Fibroblast of the aortic adventitia (primary cell): ENCODE results near the gene CNNM2. TPM values are rescaled to one million over a fixed set of nuclear protein-coding genes. Genes with fewer than 3 reads are reported as not detected.

Source experiments
- DNase-seq: peaks from one replicate; pipeline ENCODE4 v3.0.0-alpha.2; 2010; ENCODE audit warnings: low read depth
- H3K4me3 ChIP-seq: 2 replicates; pipeline ENCODE4 v1.5.1; 2011; ENCODE audit warnings: low read depth, mild to moderate bottlenecking, control low read depth, low read length, moderate library complexity
- total RNA-seq: library from RNA; depleted of rRNA; stranded (reverse); fragments of >200 nt; gene quantifications from 2 replicates; pipeline ENCODE4 v1.2.3, GENCODE V29; 2012; ENCODE audit warnings: low replicate concordance
- TF ChIP-seq, protein P1 (sequence below): IDR thresholded peaks from 2 replicates; pipeline ENCODE4 v1.5.1; 2011; ENCODE audit warnings: mild to moderate bottlenecking, low read length, control low read depth, inconsistent platforms; ENCODE audit not compliant: insufficient read depth

Gene CNNM2
- total RNA-seq, 1 donor = 6.1 TPM

DNA sequence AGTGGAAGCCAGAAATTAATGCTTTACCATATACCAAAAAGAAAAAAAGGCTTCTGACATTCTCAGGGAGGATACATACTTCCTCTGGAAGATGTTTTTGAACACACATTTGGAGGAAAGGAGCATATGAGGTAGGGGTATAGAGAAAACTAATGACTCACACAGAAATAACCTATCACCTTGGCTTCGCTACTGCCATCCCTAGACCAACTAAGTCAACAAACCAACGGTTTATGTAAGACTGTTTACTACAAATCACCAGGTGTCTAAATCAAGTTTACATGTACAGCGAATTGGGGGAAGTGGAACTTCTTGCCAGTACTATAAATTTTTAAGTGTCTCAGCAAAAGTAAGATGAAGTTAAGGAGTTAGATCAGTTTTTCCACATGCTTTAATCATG lies 178.0 kb downstream of the CNNM2 start:
- H3K4me3 ChIP-seq = no peak overlapping the region
- DNase-seq = no peak
- TF ChIP-seq, protein P1, sequence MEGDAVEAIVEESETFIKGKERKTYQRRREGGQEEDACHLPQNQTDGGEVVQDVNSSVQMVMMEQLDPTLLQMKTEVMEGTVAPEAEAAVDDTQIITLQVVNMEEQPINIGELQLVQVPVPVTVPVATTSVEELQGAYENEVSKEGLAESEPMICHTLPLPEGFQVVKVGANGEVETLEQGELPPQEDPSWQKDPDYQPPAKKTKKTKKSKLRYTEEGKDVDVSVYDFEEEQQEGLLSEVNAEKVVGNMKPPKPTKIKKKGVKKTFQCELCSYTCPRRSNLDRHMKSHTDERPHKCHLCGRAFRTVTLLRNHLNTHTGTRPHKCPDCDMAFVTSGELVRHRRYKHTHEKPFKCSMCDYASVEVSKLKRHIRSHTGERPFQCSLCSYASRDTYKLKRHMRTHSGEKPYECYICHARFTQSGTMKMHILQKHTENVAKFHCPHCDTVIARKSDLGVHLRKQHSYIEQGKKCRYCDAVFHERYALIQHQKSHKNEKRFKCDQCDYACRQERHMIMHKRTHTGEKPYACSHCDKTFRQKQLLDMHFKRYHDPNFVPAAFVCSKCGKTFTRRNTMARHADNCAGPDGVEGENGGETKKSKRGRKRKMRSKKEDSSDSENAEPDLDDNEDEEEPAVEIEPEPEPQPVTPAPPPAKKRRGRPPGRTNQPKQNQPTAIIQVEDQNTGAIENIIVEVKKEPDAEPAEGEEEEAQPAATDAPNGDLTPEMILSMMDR = no peak

DNA sequence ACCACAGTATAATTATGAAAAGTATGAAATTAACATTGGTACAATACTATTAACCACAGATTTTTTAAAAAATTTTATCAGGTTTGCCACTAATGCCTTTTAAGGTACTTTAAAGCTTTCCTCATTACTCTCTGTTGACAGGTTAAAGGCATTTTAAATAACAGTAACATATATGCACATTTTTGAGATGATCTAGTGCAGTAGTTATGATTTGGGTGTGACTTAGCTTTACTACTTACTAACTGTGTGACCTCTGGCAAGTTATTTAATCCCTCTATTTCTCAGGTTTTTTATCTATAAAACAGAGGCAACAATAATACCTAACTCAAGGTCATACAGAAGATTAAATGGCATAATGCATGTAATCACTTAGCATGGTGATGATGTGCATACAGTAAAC lies 180.1 kb downstream of the CNNM2 start:
- DNase-seq = no peak

DNA sequence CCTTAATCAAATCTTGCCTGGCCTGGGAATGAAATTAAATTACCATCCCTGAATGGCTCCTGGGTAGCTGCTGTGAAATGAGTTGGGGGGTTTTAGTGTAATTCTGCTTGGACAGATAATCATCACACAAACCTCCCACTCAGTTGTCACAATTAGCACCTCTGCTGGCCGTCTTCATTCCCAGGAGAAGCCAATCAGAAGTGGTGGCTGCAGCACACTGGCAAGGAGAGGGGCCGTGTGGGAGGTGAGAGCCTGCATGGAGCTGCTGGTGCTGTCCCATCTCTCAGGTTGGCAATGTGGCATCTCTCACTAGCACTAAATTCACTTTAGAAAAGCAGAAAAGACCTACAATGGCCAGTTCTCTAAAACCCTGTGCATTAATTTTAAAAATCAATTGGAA lies 182.5 kb downstream of the CNNM2 start:
- no peak for DNase-seq
- TF ChIP-seq, protein P1 = no peak
- no peak overlapping the region for H3K4me3 ChIP-seq

More for the DNA sequence above, 180.1 kb downstream of the CNNM2 start:
- TF ChIP-seq, protein P1 = no peak
- no peak overlapping the region for H3K4me3 ChIP-seq

DNA sequence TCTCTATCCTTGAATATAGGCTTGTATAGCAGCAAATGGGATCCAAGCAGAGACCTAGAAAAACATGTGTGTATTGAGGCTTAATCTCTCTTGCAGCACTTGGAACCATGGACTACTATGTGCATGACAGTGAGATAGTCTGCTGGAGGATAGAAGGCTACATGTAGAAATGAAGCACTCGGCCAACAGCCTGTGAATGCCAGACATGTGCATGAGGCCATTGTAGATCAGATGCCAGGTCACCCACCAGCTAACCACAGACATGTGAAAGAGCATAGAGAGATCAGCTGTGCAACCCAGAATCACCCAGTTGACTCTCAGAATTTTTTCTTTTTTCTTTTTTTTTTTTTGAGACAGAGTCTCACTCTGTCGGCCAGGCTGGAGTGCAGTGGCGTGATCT lies 184.1 kb downstream of the CNNM2 start:
- no peak for DNase-seq
- TF ChIP-seq, protein P1 = no peak
- H3K4me3 ChIP-seq = no peak overlapping the region

DNA sequence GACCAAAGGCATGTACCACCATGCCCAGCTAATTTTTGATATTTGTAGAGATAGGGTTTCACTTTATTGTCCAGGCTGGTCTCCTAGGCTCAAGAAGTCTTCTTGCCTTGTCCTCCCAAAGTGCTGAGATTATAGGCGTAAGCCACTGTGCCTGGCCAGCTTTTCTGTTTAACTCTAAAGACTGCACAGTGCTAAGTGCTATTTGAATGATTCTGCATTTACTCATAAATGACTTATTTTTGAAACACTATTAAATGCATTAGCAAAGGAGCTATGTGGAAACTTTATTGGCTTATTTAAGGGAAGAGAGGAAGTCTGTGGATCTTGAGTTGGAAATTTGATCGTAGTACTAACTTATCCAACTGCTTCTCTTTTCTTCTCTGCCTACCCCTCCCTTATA lies 185.9 kb downstream of the CNNM2 start:
- H3K4me3 ChIP-seq = no peak overlapping the region
- TF ChIP-seq, protein P1 = no peak
- no peak for DNase-seq

DNA sequence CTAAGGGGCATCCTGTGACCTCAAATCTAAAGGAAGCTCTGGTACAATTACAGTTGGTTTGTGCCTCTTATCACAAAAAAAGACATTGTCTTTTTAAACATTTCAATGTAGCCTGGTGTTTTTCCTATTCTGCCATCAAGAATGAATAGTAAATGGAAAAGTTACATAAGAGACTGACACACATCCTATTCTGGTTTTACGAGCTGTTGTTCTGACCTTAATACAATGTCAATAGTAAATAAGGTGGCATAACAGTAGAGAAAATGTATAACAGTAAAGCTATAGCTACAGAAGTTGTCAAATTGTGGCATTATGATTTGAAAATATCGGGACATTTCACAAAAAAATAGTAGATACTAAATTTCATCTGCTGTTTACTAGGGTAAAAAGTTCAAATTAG lies 186.6 kb downstream of the CNNM2 start:
- TF ChIP-seq, protein P1 = no peak
- H3K4me3 ChIP-seq = no peak overlapping the region
- no peak for DNase-seq

DNA sequence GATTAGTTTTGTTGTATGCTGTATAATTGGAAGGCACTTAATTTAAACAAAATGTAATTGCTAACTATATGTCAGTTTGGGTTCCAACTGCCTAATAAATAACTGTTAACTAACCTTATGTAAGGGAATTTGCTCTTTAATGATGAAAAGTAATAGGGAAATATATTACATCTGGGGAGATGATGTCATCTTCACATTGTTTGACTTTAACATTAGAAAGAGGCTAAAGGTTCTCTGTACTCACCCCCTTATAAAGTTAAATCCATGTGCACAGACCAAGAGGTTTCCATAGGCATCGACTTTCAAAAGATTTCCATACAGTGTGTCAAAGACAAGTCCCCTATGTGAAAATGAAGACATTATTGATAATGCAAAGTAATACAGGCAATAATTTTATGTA lies 187.4 kb downstream of the CNNM2 start:
- TF ChIP-seq, protein P1 = no peak
- no peak overlapping the region for H3K4me3 ChIP-seq
- DNase-seq = no peak
